GM21786 (cell line): ENCODE data around the gene HK3.

Experiments
- ATAC-seq: cut with Tn5 transposase; IDR thresholded peaks from one replicate; pipeline ENCODE4 v1.9.1; 2021; ENCODE audit not compliant: unreplicated experiment

HK3 gene

GRCh38 chr5:176851380-176851779, 47.8 kb downstream of the HK3 start:
- ATAC-seq: no peak

- no peak for ATAC-seq
Observed at GRCh38 chr5:176850371-176851245, 48.5 kb downstream of the HK3 start.

GRCh38 chr5:176849611-176850227, 49.4 kb downstream of the HK3 start:
- ATAC-seq: no peak

GRCh38 chr5:176848651-176849050, 50.5 kb downstream of the HK3 start:
- ATAC-seq: no peak

- no peak for ATAC-seq
Observed at GRCh38 chr5:176847726-176848290, 51.3 kb downstream of the HK3 start.

- no peak for ATAC-seq
Observed at GRCh38 chr5:176847148-176847547, 52.0 kb downstream of the HK3 start.

GRCh38 chr5:176846335-176847140, 52.6 kb downstream of the HK3 start:
- no peak for ATAC-seq

GRCh38 chr5:176845392-176845713, 53.8 kb downstream of the HK3 start:
- no peak for ATAC-seq

- ATAC-seq: no peak
Observed at GRCh38 chr5:176844706-176845391, 54.3 kb downstream of the HK3 start.

- ATAC-seq: no peak
Observed at GRCh38 chr5:176844281-176844680, 54.9 kb downstream of the HK3 start.

- no peak for ATAC-seq
Observed at GRCh38 chr5:176843673-176844072, 55.5 kb downstream of the HK3 start.

- ATAC-seq: no peak
Observed at GRCh38 chr5:176837707-176838115, 61.4 kb downstream of the HK3 start.

GRCh38 chr5:176836811-176837706, 62.1 kb downstream of the HK3 start:
- no peak for ATAC-seq

GRCh38 chr5:176835918-176836317, 63.2 kb downstream of the HK3 start:
- ATAC-seq: no peak

GRCh38 chr5:176833286-176833685, 65.9 kb downstream of the HK3 start:
- ATAC-seq: no peak

GRCh38 chr5:176832162-176832561, 67.0 kb downstream of the HK3 start:
- ATAC-seq: no peak

- no peak for ATAC-seq
Observed at GRCh38 chr5:176831425-176831824, 67.7 kb downstream of the HK3 start.

GRCh38 chr5:176830995-176831423, 68.1 kb downstream of the HK3 start:
- ATAC-seq: no peak
